GM12872 (cell line): Measurements from ENCODE around the gene ACTL8.

Experiments used
- TF ChIP-seq, protein P1 (sequence below): IDR thresholded peaks from 3 replicates; pipeline ENCODE4 v1.5.1; 2011; ENCODE audit warnings: low read depth, mild to moderate bottlenecking, low read length, moderate library complexity; ENCODE audit not compliant: insufficient read depth

Gene ACTL8

DNA sequence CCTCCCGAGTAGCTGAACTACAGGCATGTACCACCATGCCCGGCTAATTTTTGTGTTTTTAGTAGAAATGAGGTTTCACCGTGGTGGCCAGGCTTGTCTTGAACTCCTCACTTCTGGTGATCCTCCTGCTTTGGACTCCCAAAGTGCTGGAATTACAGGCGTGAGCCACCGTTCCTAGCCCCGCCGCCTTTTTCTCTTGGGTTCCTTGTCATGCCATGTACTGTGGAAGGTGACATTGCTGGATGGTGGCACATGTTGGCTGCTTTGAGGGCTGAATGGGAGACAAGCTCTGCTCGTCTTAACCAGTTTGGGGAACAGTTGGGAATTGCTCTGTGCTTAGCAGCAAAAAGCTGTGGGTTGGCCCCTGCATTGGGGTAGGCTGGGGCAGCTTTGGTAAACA is 22.7 kb downstream of the ACTL8 start:
- TF ChIP-seq, protein P1, sequence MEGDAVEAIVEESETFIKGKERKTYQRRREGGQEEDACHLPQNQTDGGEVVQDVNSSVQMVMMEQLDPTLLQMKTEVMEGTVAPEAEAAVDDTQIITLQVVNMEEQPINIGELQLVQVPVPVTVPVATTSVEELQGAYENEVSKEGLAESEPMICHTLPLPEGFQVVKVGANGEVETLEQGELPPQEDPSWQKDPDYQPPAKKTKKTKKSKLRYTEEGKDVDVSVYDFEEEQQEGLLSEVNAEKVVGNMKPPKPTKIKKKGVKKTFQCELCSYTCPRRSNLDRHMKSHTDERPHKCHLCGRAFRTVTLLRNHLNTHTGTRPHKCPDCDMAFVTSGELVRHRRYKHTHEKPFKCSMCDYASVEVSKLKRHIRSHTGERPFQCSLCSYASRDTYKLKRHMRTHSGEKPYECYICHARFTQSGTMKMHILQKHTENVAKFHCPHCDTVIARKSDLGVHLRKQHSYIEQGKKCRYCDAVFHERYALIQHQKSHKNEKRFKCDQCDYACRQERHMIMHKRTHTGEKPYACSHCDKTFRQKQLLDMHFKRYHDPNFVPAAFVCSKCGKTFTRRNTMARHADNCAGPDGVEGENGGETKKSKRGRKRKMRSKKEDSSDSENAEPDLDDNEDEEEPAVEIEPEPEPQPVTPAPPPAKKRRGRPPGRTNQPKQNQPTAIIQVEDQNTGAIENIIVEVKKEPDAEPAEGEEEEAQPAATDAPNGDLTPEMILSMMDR: no peak

DNA sequence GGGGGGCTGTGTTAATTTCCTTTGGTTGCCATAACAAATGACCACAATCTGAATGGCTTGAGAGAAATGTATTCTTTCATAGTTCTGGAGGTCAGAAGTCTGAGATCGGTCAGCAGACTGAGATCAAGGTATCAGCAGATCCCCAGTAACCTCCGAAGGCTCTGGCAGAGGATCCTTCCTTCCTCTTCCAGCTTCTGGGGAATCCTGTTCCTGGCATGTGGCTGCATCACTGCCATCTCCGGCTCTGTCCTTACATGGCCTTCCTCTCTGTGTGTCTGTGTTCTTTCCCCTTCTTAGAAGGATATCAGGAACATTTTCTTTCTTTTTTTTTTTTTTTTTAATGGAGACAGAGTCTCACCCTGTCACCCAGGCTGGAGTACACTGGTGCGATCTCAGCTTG is 25.8 kb downstream of the ACTL8 start:
- TF ChIP-seq, protein P1: no peak

DNA sequence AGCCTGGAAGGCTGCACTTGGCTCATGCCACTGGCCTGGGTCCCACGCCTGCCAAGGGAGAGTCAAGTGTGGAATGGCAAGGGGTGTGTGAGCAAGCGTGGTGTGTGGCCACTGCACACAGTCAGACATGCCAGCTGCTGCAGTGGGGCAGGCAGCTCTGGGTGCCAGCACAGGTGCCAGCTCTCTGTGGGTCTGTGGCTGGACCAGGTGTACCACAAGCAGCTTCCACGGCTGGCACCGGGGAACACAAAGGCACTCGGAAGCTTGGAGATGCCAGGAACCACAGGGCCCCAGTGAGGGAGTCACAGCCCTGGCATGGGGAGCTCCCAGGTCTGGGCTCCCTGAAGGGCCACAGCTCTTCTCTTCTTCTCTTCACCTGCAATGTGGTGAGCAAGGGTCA is 34.8 kb downstream of the ACTL8 start:
- TF ChIP-seq, protein P1: no peak

DNA sequence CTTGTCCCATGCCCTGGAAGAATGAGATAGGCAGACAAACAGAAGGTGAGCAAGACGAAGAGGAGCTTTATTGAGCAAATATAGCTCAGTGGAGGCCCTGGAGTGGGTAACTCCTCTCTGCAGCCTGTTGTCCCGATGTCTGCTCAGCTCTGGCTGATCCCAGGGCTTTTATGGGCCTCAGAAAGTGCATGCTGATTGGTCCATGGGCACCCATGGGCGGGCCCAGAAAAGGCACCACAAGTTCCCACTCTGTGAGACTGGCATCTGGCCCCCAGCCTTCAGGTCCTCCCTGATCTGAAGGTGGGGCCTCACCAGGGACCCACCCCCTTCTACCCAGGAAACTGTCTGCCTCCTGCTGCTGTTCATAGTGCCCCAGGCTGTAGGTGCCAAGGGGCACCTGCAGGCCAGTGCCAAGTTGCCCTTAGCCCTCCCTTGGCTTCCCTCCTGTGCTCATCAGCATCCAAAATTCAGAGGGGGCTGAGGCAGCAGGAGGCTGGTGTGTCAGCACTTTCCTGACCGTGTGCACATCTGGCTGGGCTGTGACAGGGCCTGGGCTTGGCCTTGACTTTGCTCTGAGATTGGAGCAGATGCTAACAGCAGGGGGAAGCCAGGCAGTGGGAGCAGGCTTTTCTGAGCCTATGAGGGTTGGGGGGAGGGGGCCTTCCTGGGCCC is 35.4 kb downstream of the ACTL8 start:
- TF ChIP-seq, protein P1: no peak

DNA sequence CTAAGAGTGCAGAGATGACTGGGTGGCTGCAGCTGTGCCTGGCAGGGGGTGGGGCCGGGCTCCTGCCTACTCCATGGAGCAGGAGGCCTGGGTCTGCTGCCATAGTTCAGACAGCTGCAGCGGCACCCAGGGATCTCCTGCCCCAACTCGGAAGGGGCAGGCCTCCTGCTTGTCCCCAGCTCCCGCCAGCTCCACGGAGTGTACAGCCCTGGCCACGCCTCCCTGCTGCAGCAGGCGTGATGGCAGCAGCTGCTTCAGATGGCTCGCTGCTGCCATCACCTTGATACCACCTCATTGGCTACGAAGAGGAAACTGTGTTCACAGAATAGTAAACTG is 35.9 kb downstream of the ACTL8 start:
- TF ChIP-seq, protein P1: no peak

DNA sequence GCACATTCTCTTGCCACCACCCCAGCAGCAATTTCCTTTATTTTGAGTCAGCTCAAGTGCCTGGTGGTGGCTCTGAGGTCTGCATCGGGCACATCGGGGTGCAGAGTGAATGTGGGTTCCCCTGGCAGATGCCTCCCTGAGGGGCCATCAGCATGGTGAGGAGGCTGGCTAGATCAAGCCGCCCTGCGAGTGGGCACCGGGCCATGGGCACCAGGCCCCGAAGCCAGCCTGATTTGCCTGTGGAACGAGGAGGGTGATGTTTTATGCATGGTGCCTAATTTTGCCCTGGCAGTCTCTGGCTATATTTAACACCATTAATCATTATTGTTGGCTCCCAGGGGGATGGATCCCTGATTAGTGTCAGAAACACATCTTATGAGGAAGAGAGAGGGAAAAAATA is 36.3 kb downstream of the ACTL8 start:
- TF ChIP-seq, protein P1: no peak

DNA sequence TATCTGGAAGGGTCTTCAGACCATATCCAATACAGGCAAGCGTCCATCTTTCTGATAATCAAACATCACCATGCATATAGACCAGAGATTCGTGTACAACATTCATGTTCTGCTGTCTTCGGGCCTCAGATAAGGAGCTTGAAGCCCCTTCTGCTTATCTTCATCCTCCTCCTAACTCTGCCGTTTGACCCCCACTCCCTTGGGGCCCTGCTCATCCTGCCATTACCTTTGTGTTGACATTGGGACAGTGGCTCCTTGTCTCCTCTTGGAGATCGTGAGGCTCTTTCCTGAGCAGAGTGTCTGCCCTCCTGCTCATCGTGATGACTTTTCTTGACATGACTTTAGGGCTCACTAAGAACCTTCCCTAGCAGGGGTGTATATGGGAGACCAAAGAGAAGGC is 37.3 kb downstream of the ACTL8 start:
- TF ChIP-seq, protein P1: no peak
